Smooth muscle cell (in vitro differentiated cells): ENCODE measurements around the gene CCDC51. TPM values are rescaled to one million over a fixed set of nuclear protein-coding genes. Genes with fewer than 3 reads are reported as not detected.

Experiments used
- DNase-seq: peaks from one replicate; lab custom pipeline; 2025; ENCODE audit not compliant: unreplicated experiment; lab: John Stamatoyannopoulos, UW
- H2AFZ ChIP-seq: fragments of 200-600 bp; sonication (generic); 2 replicates; pipeline ENCODE4 v1.6.0; 2016; ENCODE audit warnings: antibody characterized with exemption, low read depth, mild to moderate bottlenecking
- H3F3A ChIP-seq: fragments of 200-600 bp; sonication (generic); 2 replicates; pipeline ENCODE4 v1.6.0; 2017; ENCODE audit warnings: antibody characterized with exemption, low read depth
- H3K27ac ChIP-seq: fragments of 200-600 bp; sonication (generic); 2 replicates; pipeline ENCODE4 v1.5.1; 2016; ENCODE audit warnings: low read depth, mild to moderate bottlenecking
- H3K27me3 ChIP-seq: fragments of 200-600 bp; sonication (generic); 2 replicates; pipeline ENCODE4 v1.6.1; 2016; ENCODE audit warnings: low read depth, mild to moderate bottlenecking
- H3K36me3 ChIP-seq: fragments of 200-600 bp; sonication (generic); 2 replicates; pipeline ENCODE4 v1.5.1; 2016; ENCODE audit warnings: low read depth
- H3K4me1 ChIP-seq: fragments of 200-600 bp; sonication (generic); 2 replicates; pipeline ENCODE4 v1.5.1; 2016; ENCODE audit warnings: low read depth
- H3K4me2 ChIP-seq: fragments of 200-600 bp; sonication (generic); 2 replicates; pipeline ENCODE4 v1.6.0; 2016; ENCODE audit warnings: mild to moderate bottlenecking
- H3K4me3 ChIP-seq: fragments of 200-600 bp; sonication (generic); 2 replicates; pipeline ENCODE4 v1.5.1; 2016; ENCODE audit warnings: mild to moderate bottlenecking
- H3K79me2 ChIP-seq: fragments of 200-600 bp; sonication (generic); 2 replicates; pipeline ENCODE4 v1.6.0; 2016; ENCODE audit warnings: low read depth, mild to moderate bottlenecking
- H3K9ac ChIP-seq: fragments of 200-600 bp; sonication (generic); 2 replicates; pipeline ENCODE4 v1.6.0; 2016; ENCODE audit warnings: low read depth
- H3K9me3 ChIP-seq: fragments of 200-600 bp; sonication (generic); replicated peaks from 2 replicates; pipeline ENCODE4 v1.5.1; 2016; ENCODE audit warnings: low read depth
- H4K20me1 ChIP-seq: fragments of 200-600 bp; sonication (generic); 2 replicates; pipeline ENCODE4 v1.6.0; 2016; ENCODE audit warnings: low read depth
- WGBS: methylation state at CpG from one replicate; pipeline ENCODE4 v1.1.7; 2016; ENCODE audit warnings: low lambda C conversion rate; 5-methylcytosine and 5-hydroxymethylcytosine counted together
- polyA plus RNA-seq: library from polyadenylated mRNA; unstranded; fragments of >200 nt; fragmentation: Nextera tagmentation; extraction: Ambion mirVana; gene quantifications from 2 replicates; pipeline ENCODE4 v1.2.1, GENCODE V29; 2016
- total RNA-seq: library from RNA; depleted of rRNA; stranded (reverse); fragments of >200 nt; gene quantifications from 2 replicates; pipeline ENCODE4 v1.2.3, GENCODE V29; 2014
- TF ChIP-seq, protein P1 (sequence below): fragments of 200-600 bp; sonication (generic); IDR thresholded peaks from 2 replicates; pipeline ENCODE4 v1.5.1; 2017; ENCODE audit warnings: borderline replicate concordance, mild to moderate bottlenecking, antibody characterized with exemption; ENCODE audit not compliant: insufficient read depth, poor library complexity, severe bottlenecking

The CCDC51 gene
- total and polyA plus RNA-seq, 2 experiments from 2014 or later, result 9.0 to 18.3 TPM

DNA sequence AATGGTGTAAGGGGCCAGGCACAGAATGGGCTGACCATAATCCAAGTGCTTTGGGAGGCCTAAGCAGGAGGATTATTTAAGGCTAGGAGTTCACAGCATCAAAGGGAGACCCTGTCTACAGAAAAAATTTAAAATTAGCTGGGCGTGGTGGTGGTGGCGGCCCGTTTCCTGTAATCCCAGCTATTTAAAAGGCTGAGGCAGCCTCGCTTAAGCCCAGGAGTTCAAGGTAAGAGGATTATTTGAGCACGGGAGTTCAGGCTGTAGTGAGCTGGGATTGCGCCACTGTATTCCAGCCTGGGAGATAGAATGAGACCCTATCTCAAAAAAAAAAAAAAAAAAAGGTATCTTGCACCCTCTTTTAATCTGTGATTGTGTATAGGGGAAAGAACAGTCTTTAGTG, 2.0 kb upstream of the CCDC51 start:
- Histone ChIP-seq H3K27ac (peak overlapping the region; percentile 81), H4K20me1 (peaks cover 15% of the 10 kb centered on the region), H3K4me1 (peaks cover 8% of the 10 kb centered on the region), H3K79me2 (peaks cover 31% of the 10 kb centered on the region), H3K36me3 (no peaks in the 10 kb centered on the region), H3K4me2 (peak overlapping the region; percentile 95), H3K27me3 (no peaks in the 10 kb centered on the region), H3K9ac (no peak overlapping the region), H3K4me3 (no peak overlapping the region), H3K9me3 (no peaks in the 10 kb centered on the region), H2AFZ (no peak overlapping the region), H3F3A (peaks cover 14% of the 10 kb centered on the region)
- 87% methylated on average over 6 of the region's 6 CpGs for whole genome bisulfite sequencing
- TF ChIP-seq, protein P1, sequence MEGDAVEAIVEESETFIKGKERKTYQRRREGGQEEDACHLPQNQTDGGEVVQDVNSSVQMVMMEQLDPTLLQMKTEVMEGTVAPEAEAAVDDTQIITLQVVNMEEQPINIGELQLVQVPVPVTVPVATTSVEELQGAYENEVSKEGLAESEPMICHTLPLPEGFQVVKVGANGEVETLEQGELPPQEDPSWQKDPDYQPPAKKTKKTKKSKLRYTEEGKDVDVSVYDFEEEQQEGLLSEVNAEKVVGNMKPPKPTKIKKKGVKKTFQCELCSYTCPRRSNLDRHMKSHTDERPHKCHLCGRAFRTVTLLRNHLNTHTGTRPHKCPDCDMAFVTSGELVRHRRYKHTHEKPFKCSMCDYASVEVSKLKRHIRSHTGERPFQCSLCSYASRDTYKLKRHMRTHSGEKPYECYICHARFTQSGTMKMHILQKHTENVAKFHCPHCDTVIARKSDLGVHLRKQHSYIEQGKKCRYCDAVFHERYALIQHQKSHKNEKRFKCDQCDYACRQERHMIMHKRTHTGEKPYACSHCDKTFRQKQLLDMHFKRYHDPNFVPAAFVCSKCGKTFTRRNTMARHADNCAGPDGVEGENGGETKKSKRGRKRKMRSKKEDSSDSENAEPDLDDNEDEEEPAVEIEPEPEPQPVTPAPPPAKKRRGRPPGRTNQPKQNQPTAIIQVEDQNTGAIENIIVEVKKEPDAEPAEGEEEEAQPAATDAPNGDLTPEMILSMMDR, result no peak
- DNase-seq, result no peak

GRCh38 chr3:48440590-48440958, 655 bp upstream of the CCDC51 start:
- Histone ChIP-seq H3K36me3 (no peaks in the 10 kb centered on the region), H3K27ac (peak overlapping the region; percentile 81), H3F3A (peaks cover 13% of the 10 kb centered on the region), H3K9me3 (no peaks in the 10 kb centered on the region), H3K4me2 (peak overlapping the region; percentile 95), H3K9ac (peak overlapping the region; percentile 85), H3K4me3 (peak overlapping the region; percentile 75), H2AFZ (peak overlapping the region; percentile 60), H3K4me1 (peaks cover 7% of the 10 kb centered on the region), H3K27me3 (no peaks in the 10 kb centered on the region), H4K20me1 (peaks cover 15% of the 10 kb centered on the region), H3K79me2 (peaks cover 31% of the 10 kb centered on the region)
- WGBS, result 2% methylated on average over 21 of the region's 21 CpGs
- TF ChIP-seq, protein P1, result no peak
- no peak for DNase-seq

DNA sequence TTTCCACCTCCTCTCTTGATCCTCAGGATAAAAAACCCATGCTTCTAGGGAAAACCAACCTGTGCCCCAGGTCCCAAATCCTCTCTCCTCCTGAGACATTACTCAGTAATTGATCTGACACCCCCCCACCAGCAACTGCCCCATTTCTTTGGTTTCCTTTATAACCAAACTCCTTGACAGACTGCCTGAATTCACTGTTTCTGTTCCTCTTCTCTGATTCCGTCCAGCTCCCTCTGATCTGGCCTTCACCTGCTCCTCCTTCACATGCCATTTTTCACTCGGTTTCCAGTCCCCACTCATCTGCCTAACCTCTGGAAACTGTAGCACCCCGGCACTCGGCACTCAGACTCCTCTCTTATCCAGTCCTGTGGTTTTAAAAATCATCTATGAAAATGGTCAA, 2.1 kb downstream of the CCDC51 start:
- Histone ChIP-seq H3K9ac (no peak overlapping the region), H3K4me3 (no peak overlapping the region), H3K27ac (no peak overlapping the region), H3K27me3 (no peaks in the 10 kb centered on the region), H2AFZ (no peak overlapping the region), H3K36me3 (no peaks in the 10 kb centered on the region), H3K4me1 (peaks cover 10% of the 10 kb centered on the region), H3K9me3 (no peaks in the 10 kb centered on the region), H3F3A (no peaks in the 10 kb centered on the region), H4K20me1 (peaks cover 14% of the 10 kb centered on the region), H3K4me2 (no peak overlapping the region), H3K79me2 (peaks cover 31% of the 10 kb centered on the region)
- DNase-seq, result no peak
- whole genome bisulfite sequencing, result 93% methylated on average over 4 of the region's 4 CpGs
- TF ChIP-seq, protein P1, result no peak

GRCh38 chr3:48436855-48437254, 3.1 kb downstream of the CCDC51 start:
- 96% methylated on average over 7 of the region's 7 CpGs for WGBS
- no peaks in the 10 kb centered on the region for H3K27me3 ChIP-seq
- no peak overlapping the region for H2AFZ ChIP-seq
- peaks cover 27% of the 10 kb centered on the region for H3K79me2 ChIP-seq
- H3K27ac ChIP-seq, result no peak overlapping the region
- H3K9ac ChIP-seq, result no peak overlapping the region
- peaks cover 4% of the 10 kb centered on the region for H3F3A ChIP-seq
- H3K4me3 ChIP-seq, result no peak overlapping the region
- no peaks in the 10 kb centered on the region for H3K9me3 ChIP-seq
- TF ChIP-seq, protein P1, result no peak
- H3K4me1 ChIP-seq, result peaks cover 10% of the 10 kb centered on the region
- no peak for DNase-seq
- no peaks in the 10 kb centered on the region for H3K36me3 ChIP-seq
- no peak overlapping the region for H3K4me2 ChIP-seq
- H4K20me1 ChIP-seq, result peaks cover 6% of the 10 kb centered on the region
